ENCODE data around the gene RAI14. TPM values are rescaled to one million over a fixed set of nuclear protein-coding genes. Genes with fewer than 3 reads are reported as not detected.
"Not testable (repeated sequence)": the region's sequence is repeated elsewhere in the genome, so short reads cannot be mapped to it uniquely, and the experiment has no call there.

The RAI14 gene
- total RNA-seq, 1 donor from 2014 or later: 30.7 TPM

- H3K27ac ChIP-seq: no peak overlapping the region
- no peaks in the 10 kb centered on the region for H3K9me3 ChIP-seq
- H3K27me3 ChIP-seq: no peaks in the 10 kb centered on the region
- DNase-seq (ENCODE audit: extremely low spot score in 2 of 2): no peak
- TF ChIP-seq CTCF (IDR thresholded peaks at IDR 0.05) (no peak), POLR2AphosphoS5 (IDR thresholded peaks at IDR 0.05; ENCODE audit: insufficient read depth in 1 of 2, low read depth in 1 of 2) (no peak), POLR2A (IDR thresholded peaks at IDR 0.05) (no peak)
- intact Hi-C loops (cut with DNase I): no loop called here
- no peaks in the 10 kb centered on the region for H3K36me3 ChIP-seq
- H3K4me3 ChIP-seq: no peak overlapping the region
- no peaks in the 10 kb centered on the region for H3K4me1 ChIP-seq
These were observed 94.1 kb downstream of the RAI14 start for GRCh38 chr5:34750206-34750605.

- peaks cover 10% of the 10 kb centered on the region for H3K4me1 ChIP-seq
- no peak overlapping the region for H3K4me3 ChIP-seq
- H3K9me3 ChIP-seq: no peaks in the 10 kb centered on the region
- DNase-seq (ENCODE audit: extremely low spot score in 2 of 2): no peak
- no peaks in the 10 kb centered on the region for H3K27me3 ChIP-seq
- no peak overlapping the region for H3K27ac ChIP-seq
- intact Hi-C loops (cut with DNase I): no loop called here
- H3K36me3 ChIP-seq: no peaks in the 10 kb centered on the region
- no peak for TF ChIP-seq CTCF (IDR thresholded peaks at IDR 0.05)
- TF ChIP-seq POLR2A (IDR thresholded peaks at IDR 0.05): no peak
- no peak for TF ChIP-seq POLR2AphosphoS5 (IDR thresholded peaks at IDR 0.05; ENCODE audit: insufficient read depth in 1 of 2, low read depth in 1 of 2)
These were observed 95.9 kb downstream of the RAI14 start for GRCh38 chr5:34751807-34752736.

GRCh38 chr5:34753236-34753635 is 97.1 kb downstream of the RAI14 start:
- H3K9me3 ChIP-seq; H3K36me3 ChIP-seq; H3K27me3 ChIP-seq; DNase-seq (ENCODE audit: extremely low spot score in 2 of 2); H3K27ac ChIP-seq; H3K4me3 ChIP-seq; intact Hi-C loops (cut with DNase I): not testable (repeated sequence)
- peaks cover 10% of the 10 kb centered on the region for H3K4me1 ChIP-seq

GRCh38 chr5:34755926-34756325 is 99.8 kb downstream of the RAI14 start:
- no peaks in the 10 kb centered on the region for H3K9me3 ChIP-seq

More at GRCh38 chr5:34755926-34756325, 99.8 kb downstream of the RAI14 start:
- peak overlapping the region; percentile 53 for H3K27ac ChIP-seq
- intact Hi-C loops (cut with DNase I): no loop called here
- peaks cover 10% of the 10 kb centered on the region for H3K4me1 ChIP-seq
- TF ChIP-seq POLR2AphosphoS5 (IDR thresholded peaks at IDR 0.05; ENCODE audit: insufficient read depth in 1 of 2, low read depth in 1 of 2) (no peak), CTCF (IDR thresholded peaks at IDR 0.05) (no peak), POLR2A (IDR thresholded peaks at IDR 0.05) (no peak)
- peaks cover 0 to 12% of the 10 kb centered on the region in 2 donors for H3K36me3 ChIP-seq
- DNase-seq (ENCODE audit: extremely low spot score in 2 of 2): no peak
- H3K4me3 ChIP-seq: no peak overlapping the region
- no peaks in the 10 kb centered on the region for H3K27me3 ChIP-seq

All from vagina (tissue), 2 donors.